ENCODE measurements around the gene UBR7. TPM values are rescaled to one million over a fixed set of nuclear protein-coding genes. Genes with fewer than 3 reads are reported as not detected.
"Not testable (repeated sequence)": the region's sequence is repeated elsewhere in the genome, so short reads cannot be mapped to it uniquely, and the experiment has no call there.

Gene UBR7
- total RNA-seq, 2 experiments from 2014 or later, result 38.5 to 39.7 TPM

- Mint-ChIP-seq H3K27me3 (no peaks in the 10 kb centered on the region), H3K4me3 (no peak overlapping the region), H3K4me1 (ENCODE audit: low read depth) (no peaks in the 10 kb centered on the region), H3K27ac (no peak overlapping the region), H3K9me3 (no peaks in the 10 kb centered on the region), H3K36me3 (ENCODE audit: low read depth) (no peaks in the 10 kb centered on the region)
- no peak for ATAC-seq
- ChIA-PET POLR2A (no interaction called here), CTCF (interaction anchor here (1.0 to 1.5 kb wide), 2 partner anchors 15 to 50 kb away, joined by 3 read pairs; no protein-coding TSS in a partner anchor)
- no peak for DNase-seq
- intact Hi-C loops (cut with micrococcal nuclease), result no loop called here
- TF ChIP-seq CTCF (IDR thresholded peaks at IDR 0.05), result no peak
These were observed 43.5 kb upstream of the UBR7 start for GRCh38 chr14:93163564-93163963.

- H3K9me3 Mint-ChIP-seq; H3K36me3 Mint-ChIP-seq (ENCODE audit: low read depth); H3K4me3 Mint-ChIP-seq; H3K4me1 Mint-ChIP-seq (ENCODE audit: low read depth); H3K27ac Mint-ChIP-seq; H3K27me3 Mint-ChIP-seq; POLR2A ChIA-PET; intact Hi-C loops (cut with micrococcal nuclease); ATAC-seq; DNase-seq; CTCF ChIA-PET: not testable (repeated sequence)
These were observed 41.5 kb upstream of the UBR7 start for GRCh38 chr14:93165271-93166265.

GRCh38 chr14:93168610-93169009 is 38.4 kb upstream of the UBR7 start:
- intact Hi-C loops (cut with micrococcal nuclease); H3K9me3 Mint-ChIP-seq; ATAC-seq; H3K4me1 Mint-ChIP-seq (ENCODE audit: low read depth); H3K4me3 Mint-ChIP-seq; H3K27me3 Mint-ChIP-seq; POLR2A ChIA-PET; H3K27ac Mint-ChIP-seq; H3K36me3 Mint-ChIP-seq (ENCODE audit: low read depth); DNase-seq: not testable (repeated sequence)
- CTCF ChIA-PET, result interaction anchor here (2.9 kb wide), 1 partner anchor 10 kb away, joined by 16 read pairs; no protein-coding TSS in a partner anchor

GRCh38 chr14:93169619-93170018 is 37.4 kb upstream of the UBR7 start:
- H3K27ac Mint-ChIP-seq; H3K27me3 Mint-ChIP-seq; DNase-seq; ATAC-seq; intact Hi-C loops (cut with micrococcal nuclease); H3K4me1 Mint-ChIP-seq (ENCODE audit: low read depth); H3K9me3 Mint-ChIP-seq; H3K4me3 Mint-ChIP-seq; POLR2A ChIA-PET; H3K36me3 Mint-ChIP-seq (ENCODE audit: low read depth): not testable (repeated sequence)
- CTCF ChIA-PET, result interaction anchor here (0.9 to 2.9 kb wide), 3 partner anchors 9 to 217 kb away, joined by 3 to 16 read pairs (median 3); no protein-coding TSS in a partner anchor

- H3K4me3 Mint-ChIP-seq; H3K9me3 Mint-ChIP-seq; ATAC-seq; H3K27me3 Mint-ChIP-seq; H3K27ac Mint-ChIP-seq; intact Hi-C loops (cut with micrococcal nuclease); H3K36me3 Mint-ChIP-seq (ENCODE audit: low read depth); POLR2A ChIA-PET; H3K4me1 Mint-ChIP-seq (ENCODE audit: low read depth); DNase-seq: not testable (repeated sequence)
- CTCF ChIA-PET, result interaction anchor here (1.2 to 2.9 kb wide), 2 partner anchors 8 to 49 kb away, joined by 3 to 16 read pairs; no protein-coding TSS in a partner anchor
These were observed 36.9 kb upstream of the UBR7 start for GRCh38 chr14:93170141-93170540.

- Mint-ChIP-seq H3K36me3 (ENCODE audit: low read depth) (no peaks in the 10 kb centered on the region), H3K4me1 (ENCODE audit: low read depth) (no peaks in the 10 kb centered on the region), H3K27ac (no peak overlapping the region), H3K4me3 (no peak overlapping the region), H3K9me3 (no peaks in the 10 kb centered on the region), H3K27me3 (no peaks in the 10 kb centered on the region)
- DNase-seq, result no peak
- no peak for TF ChIP-seq CTCF (IDR thresholded peaks at IDR 0.05)
- CTCF ChIA-PET, result no interaction called here
- POLR2A ChIA-PET, result no interaction called here
- intact Hi-C loops (cut with micrococcal nuclease), result no loop called here
- ATAC-seq, result no peak
These were observed 35.7 kb upstream of the UBR7 start for GRCh38 chr14:93171376-93171775.

- no peak for TF ChIP-seq CTCF (IDR thresholded peaks at IDR 0.05)
- no peaks in the 10 kb centered on the region for H3K27me3 Mint-ChIP-seq
- ChIA-PET CTCF (interaction anchor here (1.4 to 1.5 kb wide), 2 partner anchors 10 to 61 kb away, joined by 6 to 8 read pairs; no protein-coding TSS in a partner anchor), POLR2A (no interaction called here)
- H3K36me3 Mint-ChIP-seq (ENCODE audit: low read depth), result no peaks in the 10 kb centered on the region
- ATAC-seq (no peak), DNase-seq (peak; percentile 22)
- intact Hi-C loops (cut with micrococcal nuclease), result no loop called here
- H3K4me3 Mint-ChIP-seq, result no peak overlapping the region
- H3K27ac Mint-ChIP-seq, result no peak overlapping the region
- no peaks in the 10 kb centered on the region for H3K9me3 Mint-ChIP-seq
- H3K4me1 Mint-ChIP-seq (ENCODE audit: low read depth), result peaks cover 1% of the 10 kb centered on the region
These were observed 33.1 kb upstream of the UBR7 start for GRCh38 chr14:93173943-93174395.

GRCh38 chr14:93174731-93175130 is 32.3 kb upstream of the UBR7 start:
- ChIA-PET CTCF (interaction anchor here (1.2 to 2.4 kb wide), 3 partner anchors 14 to 43 kb away, joined by 4 to 10 read pairs (median 4); no protein-coding TSS in a partner anchor), POLR2A (interaction anchor here (1.3 kb wide), 1 partner anchor 10 kb away, joined by 3 read pairs; the partner anchor contains the start of gene MOAP1)
- ATAC-seq; H3K4me1 Mint-ChIP-seq (ENCODE audit: low read depth); H3K4me3 Mint-ChIP-seq; H3K27ac Mint-ChIP-seq; intact Hi-C loops (cut with micrococcal nuclease); H3K36me3 Mint-ChIP-seq (ENCODE audit: low read depth); DNase-seq; H3K27me3 Mint-ChIP-seq; H3K9me3 Mint-ChIP-seq: not testable (repeated sequence)
